ENCODE data around the gene SDHC.

SDHC gene

DNA sequence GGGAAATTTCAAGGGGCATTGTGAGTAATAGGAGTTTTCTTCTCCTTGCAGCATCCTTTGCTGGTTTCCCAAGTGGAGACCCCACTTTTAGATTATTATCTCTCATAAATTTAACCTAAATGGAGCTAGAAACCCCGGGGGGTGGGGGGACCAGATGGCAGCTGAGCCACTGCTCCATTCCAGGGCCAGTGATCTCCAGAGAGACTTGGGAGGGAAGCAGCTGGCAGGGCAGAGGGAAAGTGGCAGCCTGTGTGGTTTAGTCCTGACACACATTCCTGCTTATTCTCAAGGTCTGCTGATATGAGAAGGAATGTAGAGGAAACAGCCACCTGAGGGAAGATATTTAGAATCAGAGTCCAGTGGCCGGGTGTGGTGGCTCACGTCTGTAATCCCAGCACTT lies 39.3 kb upstream of the SDHC start:
- H3K9me2 ChIP-seq (replicated peaks; ENCODE audit: low read depth, low read length) = no peaks in the 10 kb centered on the region
- no peaks in the 10 kb centered on the region for H3K4me1 ChIP-seq (ENCODE audit: insufficient read depth, low read length, poor library complexity, severe bottlenecking)
- H3K27me3 ChIP-seq (ENCODE audit: insufficient read depth, low read length, poor library complexity, severe bottlenecking) = no peaks in the 10 kb centered on the region
- no peak overlapping the region for H3K9ac ChIP-seq (ENCODE audit: low read depth, low read length, poor library complexity, severe bottlenecking)
- H3K9me3 ChIP-seq (ENCODE audit: insufficient read depth, low read depth, low read length) = no peaks in the 10 kb centered on the region
- H3K4me3 ChIP-seq (ENCODE audit: low read length, poor library complexity, severe bottlenecking) = no peak overlapping the region
- no peak overlapping the region for H2AFZ ChIP-seq (ENCODE audit: low read length)
- H4K20me1 ChIP-seq (ENCODE audit: insufficient read depth, low read length, poor library complexity, severe bottlenecking) = no peaks in the 10 kb centered on the region
- H3K4me2 ChIP-seq (ENCODE audit: low read depth, low read length, poor library complexity, severe bottlenecking) = no peak overlapping the region
- no peaks in the 10 kb centered on the region for H3F3A ChIP-seq (ENCODE audit: low read depth)
- H3K36me3 ChIP-seq (ENCODE audit: insufficient read depth, low read length) = no peaks in the 10 kb centered on the region
- no peaks in the 10 kb centered on the region for H3K79me2 ChIP-seq (ENCODE audit: insufficient read depth, low read length)
- TF ChIP-seq EZH2phosphoT487 (IDR thresholded peaks at IDR 0.05; ENCODE audit: borderline replicate concordance) = no peak
- TF ChIP-seq, protein P1, sequence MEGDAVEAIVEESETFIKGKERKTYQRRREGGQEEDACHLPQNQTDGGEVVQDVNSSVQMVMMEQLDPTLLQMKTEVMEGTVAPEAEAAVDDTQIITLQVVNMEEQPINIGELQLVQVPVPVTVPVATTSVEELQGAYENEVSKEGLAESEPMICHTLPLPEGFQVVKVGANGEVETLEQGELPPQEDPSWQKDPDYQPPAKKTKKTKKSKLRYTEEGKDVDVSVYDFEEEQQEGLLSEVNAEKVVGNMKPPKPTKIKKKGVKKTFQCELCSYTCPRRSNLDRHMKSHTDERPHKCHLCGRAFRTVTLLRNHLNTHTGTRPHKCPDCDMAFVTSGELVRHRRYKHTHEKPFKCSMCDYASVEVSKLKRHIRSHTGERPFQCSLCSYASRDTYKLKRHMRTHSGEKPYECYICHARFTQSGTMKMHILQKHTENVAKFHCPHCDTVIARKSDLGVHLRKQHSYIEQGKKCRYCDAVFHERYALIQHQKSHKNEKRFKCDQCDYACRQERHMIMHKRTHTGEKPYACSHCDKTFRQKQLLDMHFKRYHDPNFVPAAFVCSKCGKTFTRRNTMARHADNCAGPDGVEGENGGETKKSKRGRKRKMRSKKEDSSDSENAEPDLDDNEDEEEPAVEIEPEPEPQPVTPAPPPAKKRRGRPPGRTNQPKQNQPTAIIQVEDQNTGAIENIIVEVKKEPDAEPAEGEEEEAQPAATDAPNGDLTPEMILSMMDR (conservative IDR thresholded peaks at IDR 0.05; ENCODE audit: low read length) = no peak

DNA sequence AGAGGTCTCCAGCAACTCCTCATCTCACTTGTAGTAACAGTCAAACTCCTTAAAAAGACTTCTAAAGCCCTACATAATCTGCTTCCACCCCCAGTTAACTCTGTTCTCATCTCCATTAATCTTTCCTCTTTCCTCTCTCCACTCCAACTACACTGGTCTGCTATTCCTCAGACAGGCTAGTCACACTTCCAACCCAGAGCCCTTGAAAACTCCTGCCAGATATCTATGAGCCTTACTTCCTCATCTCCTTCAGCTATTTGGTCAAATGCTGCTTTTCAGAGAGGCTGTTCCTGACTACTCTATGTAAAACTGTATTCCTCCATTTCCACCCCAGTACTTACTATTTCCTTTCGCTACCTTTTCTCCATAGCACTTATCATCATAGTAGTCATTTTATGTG lies 31.2 kb upstream of the SDHC start:
- H3K4me3 ChIP-seq (ENCODE audit: low read length, poor library complexity, severe bottlenecking) = no peak overlapping the region
- H3K36me3 ChIP-seq (ENCODE audit: insufficient read depth, low read length) = no peaks in the 10 kb centered on the region
- no peak for TF ChIP-seq EZH2phosphoT487 (IDR thresholded peaks at IDR 0.05; ENCODE audit: borderline replicate concordance)
- TF ChIP-seq, protein P1 (conservative IDR thresholded peaks at IDR 0.05; ENCODE audit: low read length) = no peak
- H3F3A ChIP-seq (ENCODE audit: low read depth) = no peaks in the 10 kb centered on the region
- H3K4me2 ChIP-seq (ENCODE audit: low read depth, low read length, poor library complexity, severe bottlenecking) = no peak overlapping the region
- 0 out of 2 replicates have a peak overlapping the region, but pooled peaks have one; percentile 7 for H2AFZ ChIP-seq (ENCODE audit: low read length)
- H3K9me2 ChIP-seq (replicated peaks; ENCODE audit: low read depth, low read length) = no peaks in the 10 kb centered on the region
- H3K27me3 ChIP-seq (ENCODE audit: insufficient read depth, low read length, poor library complexity, severe bottlenecking) = peaks cover 3% of the 10 kb centered on the region
- no peaks in the 10 kb centered on the region for H3K4me1 ChIP-seq (ENCODE audit: insufficient read depth, low read length, poor library complexity, severe bottlenecking)
- no peak overlapping the region for H3K9ac ChIP-seq (ENCODE audit: low read depth, low read length, poor library complexity, severe bottlenecking)
- H3K9me3 ChIP-seq (ENCODE audit: insufficient read depth, low read depth, low read length) = no peaks in the 10 kb centered on the region
- no peaks in the 10 kb centered on the region for H4K20me1 ChIP-seq (ENCODE audit: insufficient read depth, low read length, poor library complexity, severe bottlenecking)
- H3K79me2 ChIP-seq (ENCODE audit: insufficient read depth, low read length) = no peaks in the 10 kb centered on the region

DNA sequence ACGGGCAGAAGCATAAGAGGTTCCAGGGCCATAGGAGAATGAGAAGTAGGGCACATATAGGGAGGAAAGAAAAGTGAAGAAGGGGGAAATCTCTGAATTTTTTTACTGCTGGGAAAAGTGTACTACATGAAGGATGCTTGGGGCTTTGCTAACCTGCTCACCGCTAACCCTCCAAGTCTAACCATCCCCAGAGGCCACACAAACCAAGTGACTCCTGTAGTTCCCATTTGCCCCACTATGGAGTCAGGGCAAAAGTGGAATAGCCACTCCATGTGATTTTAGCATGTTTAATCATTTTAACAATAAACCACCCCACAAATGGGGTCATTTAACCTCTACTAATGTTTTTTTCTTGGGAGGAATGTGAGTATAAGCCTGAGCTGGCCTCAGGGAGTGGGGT lies 29.1 kb upstream of the SDHC start:
- no peaks in the 10 kb centered on the region for H3F3A ChIP-seq (ENCODE audit: low read depth)
- no peaks in the 10 kb centered on the region for H3K9me2 ChIP-seq (replicated peaks; ENCODE audit: low read depth, low read length)
- H3K79me2 ChIP-seq (ENCODE audit: insufficient read depth, low read length) = no peaks in the 10 kb centered on the region
- no peaks in the 10 kb centered on the region for H3K36me3 ChIP-seq (ENCODE audit: insufficient read depth, low read length)
- no peaks in the 10 kb centered on the region for H4K20me1 ChIP-seq (ENCODE audit: insufficient read depth, low read length, poor library complexity, severe bottlenecking)
- H3K4me1 ChIP-seq (ENCODE audit: insufficient read depth, low read length, poor library complexity, severe bottlenecking) = no peaks in the 10 kb centered on the region
- H2AFZ ChIP-seq (ENCODE audit: low read length) = no peak overlapping the region
- H3K4me3 ChIP-seq (ENCODE audit: low read length, poor library complexity, severe bottlenecking) = no peak overlapping the region
- no peak for TF ChIP-seq EZH2phosphoT487 (IDR thresholded peaks at IDR 0.05; ENCODE audit: borderline replicate concordance)
- TF ChIP-seq, protein P1 (conservative IDR thresholded peaks at IDR 0.05; ENCODE audit: low read length) = no peak
- H3K9me3 ChIP-seq (ENCODE audit: insufficient read depth, low read depth, low read length) = no peaks in the 10 kb centered on the region
- no peak overlapping the region for H3K4me2 ChIP-seq (ENCODE audit: low read depth, low read length, poor library complexity, severe bottlenecking)
- H3K9ac ChIP-seq (ENCODE audit: low read depth, low read length, poor library complexity, severe bottlenecking) = no peak overlapping the region
- H3K27me3 ChIP-seq (ENCODE audit: insufficient read depth, low read length, poor library complexity, severe bottlenecking) = peaks cover 3% of the 10 kb centered on the region
